IMR-90 (cell line): ENCODE results near the gene IMP3. TPM values are rescaled to one million over a fixed set of nuclear protein-coding genes. Genes with fewer than 3 reads are reported as not detected.

ENCODE experiments used
- ATAC-seq: fragments of 200-7000 bp; cut with Tn5 transposase; 2 replicates; pipeline ENCODE4 v1.9.1; 2020; ENCODE audit warnings: low read depth, mild to moderate bottlenecking, moderate library complexity
- BruUV-seq: library from RNA; stranded (reverse); fragments of 400-500 nt; replicated peaks from 2 replicates; lab custom pipeline; 2021; lab: Mats Ljungman, UMichigan
- CTCF ChIA-PET: fragments of 300-600 bp; formaldehyde crosslinking; extraction: SDS; loops from one replicate; lab custom pipeline; 2021; ENCODE audit warnings: antibody characterized with exemption; lab: Yijun Ruan, JAX
- POLR2A ChIA-PET: fragments of 300-600 bp; sonication (Branson Sonifier 250); formaldehyde crosslinking; loops from one replicate; lab custom pipeline; 2022; ENCODE audit warnings: antibody characterized with exemption; ENCODE audit not compliant: unreplicated experiment; lab: Charles Lee
- DNase-seq: peaks from one replicate; pipeline ENCODE4 v3.0.0; 2013
- H2AFZ ChIP-seq: replicated peaks from 2 replicates; pipeline ENCODE3; 2013; ENCODE audit warnings: low read length, mild to moderate bottlenecking; ENCODE audit not compliant: poor library complexity
- H2AK5ac ChIP-seq: 2 replicates; pipeline ENCODE4 v1.6.1; 2013; ENCODE audit warnings: low read depth, low read length, inconsistent platforms
- H2AK9ac ChIP-seq: replicated peaks from 2 replicates; pipeline ENCODE3; 2013; ENCODE audit warnings: mild to moderate bottlenecking, low read depth, low read length, moderate library complexity; ENCODE audit not compliant: poor library complexity
- H2BK120ac ChIP-seq: 2 replicates; pipeline ENCODE4 v1.6.1; 2013; ENCODE audit warnings: low read depth, low read length, inconsistent platforms
- H2BK15ac ChIP-seq: 3 replicates; pipeline ENCODE4 v1.6.1; 2013; ENCODE audit warnings: low read depth, low read length, inconsistent platforms
- H2BK20ac ChIP-seq: 2 replicates; pipeline ENCODE4 v1.6.1; 2013; ENCODE audit warnings: low read depth, mild to moderate bottlenecking, inconsistent platforms, low read length, moderate library complexity
- H2BK5ac ChIP-seq: 2 replicates; pipeline ENCODE4 v1.6.1; 2013; ENCODE audit warnings: mild to moderate bottlenecking, low read depth, low read length, inconsistent platforms; ENCODE audit not compliant: poor library complexity, severe bottlenecking
- H3K14ac ChIP-seq: replicated peaks from 2 replicates; pipeline ENCODE4 v1.6.1; 2013; ENCODE audit warnings: low read depth, low read length, inconsistent platforms
- H3K18ac ChIP-seq: 2 replicates; pipeline ENCODE4 v1.6.1; 2013; ENCODE audit warnings: low read depth, low read length, control low read depth
- H3K23ac ChIP-seq: 2 replicates; pipeline ENCODE4 v1.6.1; 2013; ENCODE audit warnings: low read depth, low read length, inconsistent platforms
- H3K27ac ChIP-seq: 2 replicates; pipeline ENCODE4 v1.5.1; 2013; ENCODE audit warnings: mild to moderate bottlenecking, control low read depth, low read length; ENCODE audit not compliant: insufficient read depth
- H3K27me3 ChIP-seq: 2 replicates; pipeline ENCODE4 v1.6.1; 2013; ENCODE audit warnings: low read length; ENCODE audit not compliant: control insufficient read depth, insufficient read depth
- H3K36me3 ChIP-seq: 2 replicates; pipeline ENCODE4 v1.6.1; 2013; ENCODE audit warnings: low read length, mixed read lengths; ENCODE audit not compliant: control insufficient read depth, insufficient read depth
- H3K4ac ChIP-seq: 2 replicates; pipeline ENCODE4 v1.6.1; 2013; ENCODE audit warnings: low read depth, low read length, inconsistent platforms
- H3K4me1 ChIP-seq: 2 replicates; pipeline ENCODE4 v1.6.1; 2013; ENCODE audit warnings: low read length, mixed read lengths; ENCODE audit not compliant: control insufficient read depth, insufficient read depth
- H3K4me2 ChIP-seq: 2 replicates; pipeline ENCODE4 v1.6.1; 2013; ENCODE audit warnings: low read depth, mild to moderate bottlenecking, control low read depth, low read length, moderate library complexity
- H3K4me3 ChIP-seq: 2 replicates; pipeline ENCODE4 v1.5.1; 2013; ENCODE audit warnings: low read depth, mild to moderate bottlenecking, control low read depth, low read length, moderate library complexity; ENCODE audit not compliant: insufficient read depth
- H3K56ac ChIP-seq: 2 replicates; pipeline ENCODE4 v1.6.1; 2013; ENCODE audit warnings: low read length, inconsistent platforms; ENCODE audit not compliant: insufficient read depth; ENCODE audit errors: extremely low read depth
- H3K79me1 ChIP-seq, 2 experiments: 2 replicates each; pipeline ENCODE4 v1.6.1; 2013; ENCODE audit warnings: low read length in 2 of 2, inconsistent platforms in 1 of 2, low read depth in 1 of 2
- H3K9ac ChIP-seq: 2 replicates; pipeline ENCODE4 v1.6.1; 2013; ENCODE audit warnings: low read depth, low read length, control low read depth
- H3K9me1 ChIP-seq: 2 replicates; pipeline ENCODE4 v1.6.1; 2013; ENCODE audit warnings: low read length, inconsistent platforms; ENCODE audit not compliant: insufficient read depth
- H3K9me3 ChIP-seq: 2 replicates; pipeline ENCODE4 v1.6.1; 2013; ENCODE audit warnings: low read length; ENCODE audit not compliant: control insufficient read depth, insufficient read depth
- H4K20me1 ChIP-seq: 2 replicates; pipeline ENCODE4 v1.6.1; 2013; ENCODE audit warnings: low read length, inconsistent platforms; ENCODE audit not compliant: insufficient read depth
- H4K5ac ChIP-seq: 2 replicates; pipeline ENCODE4 v1.6.1; 2013; ENCODE audit warnings: mild to moderate bottlenecking, low read depth, low read length, control low read depth
- H4K8ac ChIP-seq, 2 experiments: 2 replicates each; pipeline ENCODE4 v1.6.1; 2013; ENCODE audit warnings: low read depth in 2 of 2, low read length in 2 of 2, control low read depth in 1 of 2, inconsistent platforms in 1 of 2
- H4K91ac ChIP-seq: 2 replicates; pipeline ENCODE4 v1.6.1; 2013; ENCODE audit warnings: low read depth, low read length, inconsistent platforms; ENCODE audit not compliant: insufficient read depth
- BHLHE40 ChIP-seq: fragments of 150-350 bp; IDR thresholded peaks from 2 replicates; pipeline ENCODE4 v1.6.1; 2016; ENCODE audit warnings: mild to moderate bottlenecking, low read depth, low read length
- CEBPB ChIP-seq: IDR thresholded peaks from 2 replicates; pipeline ENCODE4 v1.6.1; 2012; ENCODE audit warnings: low read depth, low read length, improper control_type of control experiment
- CHD1 ChIP-seq: IDR thresholded peaks from 2 replicates; pipeline ENCODE4 v1.6.1; 2012; ENCODE audit warnings: low read depth, low read length, improper control_type of control experiment
- FOS ChIP-seq: fragments of 150-350 bp; IDR thresholded peaks from 2 replicates; pipeline ENCODE4 v1.6.1; 2016; ENCODE audit warnings: low read depth, low read length
- MAZ ChIP-seq: IDR thresholded peaks from 2 replicates; pipeline ENCODE4 v1.6.1; 2012; ENCODE audit warnings: low read depth, mild to moderate bottlenecking, low read length, improper control_type of control experiment, moderate library complexity, borderline replicate concordance
- MXI1 ChIP-seq: IDR thresholded peaks from 2 replicates; pipeline ENCODE4 v1.6.1; 2012; ENCODE audit warnings: low read depth, mild to moderate bottlenecking, low read length, moderate library complexity, borderline replicate concordance
- POLR2A ChIP-seq: IDR thresholded peaks from 2 replicates; pipeline ENCODE4 v1.6.1; 2012; ENCODE audit warnings: mild to moderate bottlenecking, low read depth, low read length
- RAD21 ChIP-seq: IDR thresholded peaks from 2 replicates; pipeline ENCODE4 v1.6.1; 2012; ENCODE audit warnings: low read length, improper control_type of control experiment
- RCOR1 ChIP-seq: IDR thresholded peaks from 2 replicates; pipeline ENCODE4 v1.6.1; 2012; ENCODE audit warnings: mild to moderate bottlenecking, low read length, improper control_type of control experiment; ENCODE audit not compliant: insufficient replicate concordance
- RFX5 ChIP-seq: IDR thresholded peaks from 2 replicates; pipeline ENCODE4 v1.8.0; 2012; ENCODE audit warnings: low read depth, mild to moderate bottlenecking, low read length, moderate library complexity
- SMC3 ChIP-seq: fragments of 150-350 bp; IDR thresholded peaks from 2 replicates; pipeline ENCODE4 v1.6.1; 2016; ENCODE audit warnings: low read depth, mild to moderate bottlenecking, antibody characterized with exemption, low read length, moderate library complexity
- WGBS, 2 experiments: methylation state at CpG; one replicate each; pipeline versions ENCODE4 v1.1.5 to v1.1.7; 2013; ENCODE audit warnings: missing lambda C conversion rate in 2 of 2; ENCODE audit not compliant: insufficient read length in 1 of 2; ENCODE audit errors: extremely low coverage in 2 of 2; 5-methylcytosine and 5-hydroxymethylcytosine counted together
- dilution Hi-C: fragments of 300-500 bp; cut with HindIII; formaldehyde crosslinking; loops from one replicate; pipeline ENCODE4 v1.14.3; 2018; ENCODE audit warnings: low sequenced_read_pairs; ENCODE audit not compliant: unreplicated experiment
- in situ Hi-C: fragments of 300-500 bp; cut with MboI; formaldehyde crosslinking; loops from 3 replicates; pipeline ENCODE4 v1.14.3; 2019; ENCODE audit warnings: low sequenced_read_pairs, inconsistent platforms, mixed read lengths
- intact Hi-C: fragments of 100-400 bp; cut with micrococcal nuclease; formaldehyde crosslinking; loops from 2 replicates; pipeline ENCODE4 v1.10.0; 2022
- polyA plus RNA-seq, 3 experiments: library from polyadenylated mRNA; depleted of rRNA; stranded (reverse); fragments of >200 nt; gene quantifications; 2 replicates each; pipeline ENCODE4 v1.2.3, GENCODE V29; 2012; ENCODE audit warnings: low replicate concordance in 1 of 3
- total RNA-seq: library from RNA; depleted of rRNA; stranded (reverse); fragments of >200 nt; gene quantifications from 2 replicates; pipeline ENCODE4 v1.2.3, GENCODE V29; 2012
- TF ChIP-seq, protein P1 (sequence below): fragments of 150-350 bp; IDR thresholded peaks from 2 replicates; pipeline ENCODE4 v1.6.1; 2016; ENCODE audit warnings: low read depth, mild to moderate bottlenecking, low read length, moderate library complexity, borderline replicate concordance
- TF ChIP-seq, protein P2 (sequence below): conservative IDR thresholded peaks from 2 replicates; pipeline ENCODE4 v1.5.1; 2012; ENCODE audit warnings: mild to moderate bottlenecking, low read depth, low read length, improper control_type of control experiment
- TF ChIP-seq, protein P3 (sequence below): fragments of 150-350 bp; IDR thresholded peaks from 2 replicates; pipeline ENCODE4 v1.6.1; 2017; ENCODE audit warnings: mild to moderate bottlenecking, antibody characterized with exemption, low read length, low read depth

The IMP3 gene
- total and polyA plus RNA-seq, 2 of the 4 experiments (the other 2 are of a cell fraction), result 42.1 to 59.3 TPM

DNA sequence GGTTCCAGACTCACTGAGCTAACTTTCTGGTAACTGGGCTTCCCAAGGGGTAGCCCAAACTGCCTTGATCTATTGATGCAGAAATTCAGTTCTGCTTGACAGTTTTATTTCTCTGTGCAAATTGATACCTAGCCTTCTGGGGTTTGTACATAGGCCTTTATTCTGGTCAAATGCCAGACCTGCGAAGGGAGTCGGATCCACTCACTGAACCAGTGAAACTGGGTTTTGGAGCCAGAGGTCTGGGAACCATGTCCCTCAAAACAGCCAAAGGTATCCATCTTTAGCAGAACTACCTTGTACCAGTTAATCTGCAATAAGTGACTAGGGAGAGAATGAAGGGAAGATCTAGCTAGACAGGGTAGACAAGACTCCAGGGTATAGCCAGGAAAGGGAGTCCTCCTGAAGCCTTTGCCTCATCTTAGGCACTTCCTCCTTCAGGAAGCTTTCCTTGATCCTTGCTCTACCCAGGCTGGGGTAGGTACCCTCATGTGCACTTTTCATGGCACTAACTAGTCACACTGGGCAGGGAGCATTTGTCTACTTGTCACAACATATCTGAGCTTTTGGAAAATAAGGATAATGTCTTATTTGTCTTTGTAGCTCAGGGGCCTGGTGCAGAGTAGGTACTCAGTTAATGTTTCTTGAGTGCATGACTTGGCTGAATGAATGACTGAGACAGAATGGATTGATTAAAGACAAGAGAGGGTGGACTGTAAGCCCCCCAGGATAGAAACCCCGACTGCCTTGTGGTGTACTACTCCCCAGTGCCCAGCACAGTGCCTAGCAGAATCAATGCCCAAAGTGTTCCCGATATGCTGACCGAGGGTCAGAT lies 6.3 kb upstream of the IMP3 start:
- Histone ChIP-seq H3K56ac (peak overlapping the region; percentile 91), H3K9me1 (peaks cover 24% of the 10 kb centered on the region), H3K79me1 (peaks cover 26 to 61% of the 10 kb centered on the region in 2 experiments), H2AFZ (peak overlapping the region; percentile 94), H3K9ac (peak overlapping the region; percentile 97), H4K20me1 (peaks cover 28% of the 10 kb centered on the region), H3K18ac (peak overlapping the region; percentile 95), H2BK15ac (peak overlapping the region; percentile 77; the same call in 2 of the 3 replicates), H2BK20ac (peak overlapping the region; percentile 18; the same call in 1 of the 2 replicates), H4K8ac (peak overlapping the region; percentile 85 to 91), H3K27ac (peak overlapping the region; percentile 94), H2BK5ac (peak overlapping the region; percentile 95), H2AK9ac (peak overlapping the region; percentile 100), H3K23ac (peak overlapping the region; percentile 99), H3K36me3 (peaks cover 20% of the 10 kb centered on the region), H3K27me3 (no peaks in the 10 kb centered on the region), H3K9me3 (no peaks in the 10 kb centered on the region), H3K4me2 (peak overlapping the region; percentile 92), H3K14ac (peak overlapping the region; percentile 99), H2AK5ac (peak overlapping the region; percentile 91), H3K4me1 (peaks cover 27% of the 10 kb centered on the region), H3K4ac (peak overlapping the region; percentile 99), H4K91ac (peak overlapping the region; percentile 95), H3K4me3 (peak overlapping the region; percentile 88), H2BK120ac (peak overlapping the region; percentile 85), H4K5ac (peak overlapping the region; percentile 79)
- in situ Hi-C loops, result no loop called here
- BruUV-seq, result no TSS peak
- ATAC-seq, result no peak
- intact Hi-C loops, result no loop called here
- dilution Hi-C loops, result no loop called here
- whole genome bisulfite sequencing, 2 experiments, result 0% methylated on average over 1 of the region's 5 CpGs; no CpG with 5 or more reads in 1 of the 2 experiments
- CTCF ChIA-PET, result interaction anchor here (1.0 kb wide), 1 partner anchor 8 kb away, joined by 4 read pairs; no protein-coding TSS in a partner anchor
- no peak for DNase-seq
- POLR2A ChIA-PET, result no interaction called here
- TF ChIP-seq MXI1 (no peak), BHLHE40 (no peak), RFX5 (no peak), SMC3 (no peak), RAD21 (no peak), POLR2A (no peak; the same call in 1 of the 2 replicates), MAZ (no peak), FOS (no peak), RCOR1 (no peak), CHD1 (no peak), CEBPB (no peak)
- TF ChIP-seq, protein P1, sequence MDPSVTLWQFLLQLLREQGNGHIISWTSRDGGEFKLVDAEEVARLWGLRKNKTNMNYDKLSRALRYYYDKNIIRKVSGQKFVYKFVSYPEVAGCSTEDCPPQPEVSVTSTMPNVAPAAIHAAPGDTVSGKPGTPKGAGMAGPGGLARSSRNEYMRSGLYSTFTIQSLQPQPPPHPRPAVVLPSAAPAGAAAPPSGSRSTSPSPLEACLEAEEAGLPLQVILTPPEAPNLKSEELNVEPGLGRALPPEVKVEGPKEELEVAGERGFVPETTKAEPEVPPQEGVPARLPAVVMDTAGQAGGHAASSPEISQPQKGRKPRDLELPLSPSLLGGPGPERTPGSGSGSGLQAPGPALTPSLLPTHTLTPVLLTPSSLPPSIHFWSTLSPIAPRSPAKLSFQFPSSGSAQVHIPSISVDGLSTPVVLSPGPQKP, result no peak
- TF ChIP-seq, protein P2, sequence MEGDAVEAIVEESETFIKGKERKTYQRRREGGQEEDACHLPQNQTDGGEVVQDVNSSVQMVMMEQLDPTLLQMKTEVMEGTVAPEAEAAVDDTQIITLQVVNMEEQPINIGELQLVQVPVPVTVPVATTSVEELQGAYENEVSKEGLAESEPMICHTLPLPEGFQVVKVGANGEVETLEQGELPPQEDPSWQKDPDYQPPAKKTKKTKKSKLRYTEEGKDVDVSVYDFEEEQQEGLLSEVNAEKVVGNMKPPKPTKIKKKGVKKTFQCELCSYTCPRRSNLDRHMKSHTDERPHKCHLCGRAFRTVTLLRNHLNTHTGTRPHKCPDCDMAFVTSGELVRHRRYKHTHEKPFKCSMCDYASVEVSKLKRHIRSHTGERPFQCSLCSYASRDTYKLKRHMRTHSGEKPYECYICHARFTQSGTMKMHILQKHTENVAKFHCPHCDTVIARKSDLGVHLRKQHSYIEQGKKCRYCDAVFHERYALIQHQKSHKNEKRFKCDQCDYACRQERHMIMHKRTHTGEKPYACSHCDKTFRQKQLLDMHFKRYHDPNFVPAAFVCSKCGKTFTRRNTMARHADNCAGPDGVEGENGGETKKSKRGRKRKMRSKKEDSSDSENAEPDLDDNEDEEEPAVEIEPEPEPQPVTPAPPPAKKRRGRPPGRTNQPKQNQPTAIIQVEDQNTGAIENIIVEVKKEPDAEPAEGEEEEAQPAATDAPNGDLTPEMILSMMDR, result no peak
- TF ChIP-seq, protein P3, sequence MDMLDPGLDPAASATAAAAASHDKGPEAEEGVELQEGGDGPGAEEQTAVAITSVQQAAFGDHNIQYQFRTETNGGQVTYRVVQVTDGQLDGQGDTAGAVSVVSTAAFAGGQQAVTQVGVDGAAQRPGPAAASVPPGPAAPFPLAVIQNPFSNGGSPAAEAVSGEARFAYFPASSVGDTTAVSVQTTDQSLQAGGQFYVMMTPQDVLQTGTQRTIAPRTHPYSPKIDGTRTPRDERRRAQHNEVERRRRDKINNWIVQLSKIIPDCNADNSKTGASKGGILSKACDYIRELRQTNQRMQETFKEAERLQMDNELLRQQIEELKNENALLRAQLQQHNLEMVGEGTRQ, result no peak
